SK-N-MC (cell line): Measurements from ENCODE around the gene ADAMTS9.

Experiments used
- EZH2 ChIP-seq: fragments of 200-600 bp; sonication (generic); IDR thresholded peaks from one replicate; pipeline ENCODE4 v1.6.1; 2017; ENCODE audit warnings: antibody characterized with exemption
- FOXP2 ChIP-seq: optimal IDR thresholded peaks from 2 replicates; pipeline ENCODE3; 2011; ENCODE audit warnings: mild to moderate bottlenecking, moderate library complexity; ENCODE audit not compliant: insufficient read depth; ENCODE audit errors: extremely low read length, control extremely low read depth
- POLR2AphosphoS5 ChIP-seq: IDR thresholded peaks from 2 replicates; pipeline ENCODE4 v1.6.1; 2012; ENCODE audit warnings: mild to moderate bottlenecking, low read depth, low read length, borderline replicate concordance

DNA sequence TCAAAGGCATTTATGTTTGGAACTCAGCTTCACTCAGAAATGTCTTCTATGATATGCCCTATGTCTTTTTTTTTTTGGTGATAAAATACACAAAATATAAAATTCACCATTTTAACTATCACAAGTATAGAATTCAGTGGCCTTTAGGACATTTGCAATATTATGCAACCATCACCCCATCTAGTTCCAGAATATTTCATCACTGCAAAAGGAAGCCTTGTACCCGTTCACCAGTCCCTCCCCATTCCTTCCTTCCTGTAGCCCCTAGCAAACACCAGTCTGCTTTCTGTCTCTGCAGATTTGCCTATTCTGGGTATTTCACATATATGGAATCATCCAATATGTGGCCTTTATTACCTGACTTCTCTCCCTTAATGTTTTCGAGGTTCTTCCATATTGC lies 134.8 kb downstream of the ADAMTS9 start:
- TF ChIP-seq EZH2 (no peak), POLR2AphosphoS5 (no peak), FOXP2 (no peak)
